Ascending aorta (tissue), 2 donors: Measurements from ENCODE around the gene ATIC. TPM values are rescaled to one million over a fixed set of nuclear protein-coding genes. Genes with fewer than 3 reads are reported as not detected.
"Not testable (repeated sequence)": the region's sequence is repeated elsewhere in the genome, so short reads cannot be mapped to it uniquely, and the experiment has no call there.

Experiments
- DNase-seq, 2 donors: peaks; one replicate each; pipeline ENCODE4 v3.0.0-alpha.2; 2019; ENCODE audit warnings: low spot score in 2 of 2
- H3K27ac ChIP-seq, 2 donors: fragments of 200-600 bp; sonication (generic); one replicate each; pipeline ENCODE4 v1.5.1; 2016 to 2017; ENCODE audit warnings: mild to moderate bottlenecking in 1 of 2
- H3K27me3 ChIP-seq: fragments of 200-600 bp; sonication (generic); one replicate; pipeline ENCODE4 v1.5.1; 2017
- H3K36me3 ChIP-seq, 2 donors: fragments of 200-600 bp; sonication (generic); one replicate each; pipeline ENCODE4 v1.5.1; 2016
- H3K4me1 ChIP-seq, 2 donors: fragments of 200-600 bp; sonication (generic); one replicate each; pipeline ENCODE4 v1.5.1; 2016 to 2017; ENCODE audit warnings: mild to moderate bottlenecking in 1 of 2
- H3K4me3 ChIP-seq, 2 donors: fragments of 200-600 bp; sonication (generic); one replicate each; pipeline ENCODE4 v1.5.1; 2016 to 2017; ENCODE audit warnings: mild to moderate bottlenecking in 1 of 2
- H3K9me3 ChIP-seq, 2 donors: fragments of 200-600 bp; sonication (generic); one replicate each; pipeline ENCODE4 v1.5.1; 2016
- CTCF ChIP-seq, 3 experiments: fragments of 200-600 bp in 2 of 3; fragments of 450-650 bp in 1 of 3; sonication (generic) in 2 of 3; IDR thresholded peaks; one replicate each; pipeline ENCODE4 v1.5.1; 2016 to 2019; ENCODE audit warnings: antibody characterized with exemption in 3 of 3, mild to moderate bottlenecking in 1 of 3, moderate library complexity in 1 of 3
- intact Hi-C: fragments of 100-400 bp; cut with DNase I; formaldehyde crosslinking; loops from one replicate; pipeline ENCODE4 v1.15.1; 2023
- total RNA-seq: library from RNA; depleted of rRNA; stranded (reverse); fragments of >200 nt; gene quantifications from one replicate; pipeline ENCODE4 v1.1.0, GENCODE V29; 2016

ATIC gene
- total RNA-seq, 1 donor from 2014 or later: 8.9 TPM

- Histone ChIP-seq H3K4me1 (no peaks in the 10 kb centered on the region), H3K36me3 (no peaks in the 10 kb centered on the region), H3K4me3 (no peak overlapping the region), H3K27me3 (no peaks in the 10 kb centered on the region), H3K9me3 (no peaks in the 10 kb centered on the region), H3K27ac (no peak overlapping the region)
- DNase-seq: no peak
- intact Hi-C loops: no loop called here
- no peak for TF ChIP-seq CTCF (IDR thresholded peaks at IDR 0.05)
Observed at GRCh38 chr2:215293879-215294278, 18.0 kb upstream of the ATIC start.

- no peaks in the 10 kb centered on the region for H3K4me1 ChIP-seq
- intact Hi-C loops: no loop called here
- no peaks in the 10 kb centered on the region for H3K27me3 ChIP-seq
- no peak for DNase-seq
- no peaks in the 10 kb centered on the region for H3K9me3 ChIP-seq
- no peak overlapping the region for H3K27ac ChIP-seq
- TF ChIP-seq CTCF (IDR thresholded peaks at IDR 0.05): no peak
- no peaks in the 10 kb centered on the region for H3K36me3 ChIP-seq
- no peak overlapping the region for H3K4me3 ChIP-seq
Observed at GRCh38 chr2:215299337-215299859, 12.5 kb upstream of the ATIC start.

GRCh38 chr2:215301994-215302393 lies 9.9 kb upstream of the ATIC start:
- DNase-seq: no peak
- Histone ChIP-seq H3K27me3 (no peaks in the 10 kb centered on the region), H3K36me3 (no peaks in the 10 kb centered on the region), H3K9me3 (no peaks in the 10 kb centered on the region), H3K4me3 (no peak overlapping the region), H3K4me1 (no peaks in the 10 kb centered on the region), H3K27ac (no peak overlapping the region)
- intact Hi-C loops: no loop called here
- no peak for TF ChIP-seq CTCF (IDR thresholded peaks at IDR 0.05)

- not testable (repeated sequence) for H3K27me3 ChIP-seq, H3K9me3 ChIP-seq, DNase-seq, H3K36me3 ChIP-seq, H3K4me1 ChIP-seq
- intact Hi-C loops: loop anchor here (5.0 to 10.0 kb wide), 2 partner anchors 499 to 804 kb away; no protein-coding TSS in a partner anchor
- H3K4me3 ChIP-seq: peak overlapping the region; percentile 85 to 86
- peak overlapping the region; percentile 73 to 87 for H3K27ac ChIP-seq
Observed at GRCh38 chr2:215311259-215311624, 617 bp upstream of the ATIC start.

GRCh38 chr2:215313255-215313613 lies 1.4 kb downstream of the ATIC start:
- no peak for TF ChIP-seq CTCF (IDR thresholded peaks at IDR 0.05)

GRCh38 chr2:215314896-215315295 lies 3.0 kb downstream of the ATIC start:
- Histone ChIP-seq H3K36me3 (peaks cover 9 to 22% of the 10 kb centered on the region in 2 donors), H3K4me1 (peaks cover 0 to 6% of the 10 kb centered on the region in 2 donors), H3K4me3 (no peak overlapping the region), H3K9me3 (no peaks in the 10 kb centered on the region), H3K27ac (no peak overlapping the region), H3K27me3 (no peaks in the 10 kb centered on the region)
- no peak for DNase-seq
- no peak for TF ChIP-seq CTCF (IDR thresholded peaks at IDR 0.05)
- intact Hi-C loops: loop anchor here (5.0 to 10.0 kb wide), 2 partner anchors 503 to 800 kb away; no protein-coding TSS in a partner anchor

More at GRCh38 chr2:215313255-215313613, 1.4 kb downstream of the ATIC start:
- peaks cover 0 to 6% of the 10 kb centered on the region in 2 donors for H3K4me1 ChIP-seq
- no peaks in the 10 kb centered on the region for H3K27me3 ChIP-seq
- H3K4me3 ChIP-seq: no peak overlapping the region
- no peaks in the 10 kb centered on the region for H3K9me3 ChIP-seq
- DNase-seq: no peak
- intact Hi-C loops: loop anchor here (5.0 to 10.0 kb wide), 2 partner anchors 501 to 802 kb away; no protein-coding TSS in a partner anchor
- H3K36me3 ChIP-seq: peaks cover under 1 to 5% of the 10 kb centered on the region in 2 donors
- peak overlapping the region in 1 of 2 donors; percentile 87 for H3K27ac ChIP-seq
